SK-N-SH (cell line): ENCODE results near the gene PRKCQ. TPM values are rescaled to one million over a fixed set of nuclear protein-coding genes. Genes with fewer than 3 reads are reported as not detected.

ENCODE experiments used
- CTCF ChIA-PET: fragments of 300-600, 350-600 bp; formaldehyde crosslinking; extraction: SDS; loops from one replicate; lab custom pipeline; 2021; lab: Yijun Ruan, JAX
- POLR2A ChIA-PET: fragments of 350-600 bp; sonication (Branson Sonifier 250); formaldehyde crosslinking; extraction: SDS; loops from one replicate; lab custom pipeline; 2020; ENCODE audit warnings: antibody characterized with exemption, inconsistent platforms; lab: Yijun Ruan, JAX
- DNase-seq: peaks from one replicate; pipeline ENCODE4 v3.0.0; 2012
- H2AFZ ChIP-seq: fragments of 200-600 bp; sonication (generic); 2 replicates; pipeline ENCODE4 v1.8.1; 2016; ENCODE audit warnings: antibody characterized with exemption, mild to moderate bottlenecking, low read depth
- H3F3A ChIP-seq: fragments of 200-600 bp; sonication (generic); replicated peaks from 2 replicates; pipeline ENCODE3; 2016; ENCODE audit warnings: antibody characterized with exemption, mild to moderate bottlenecking; ENCODE audit not compliant: insufficient read depth
- H3K27ac ChIP-seq, 2 experiments: fragments of 200-500 bp in 1 of 2; fragments of 200-600 bp in 1 of 2; sonication (Bioruptor generic) in 1 of 2; sonication (generic), shearing (Covaris generic) in 1 of 2; 2 replicates each; pipeline versions ENCODE4 v1.5.1 to v1.6.1; 2014 to 2016; ENCODE audit warnings: low read depth in 2 of 2, inconsistent platforms in 1 of 2, low read length in 1 of 2, mild to moderate bottlenecking in 1 of 2, mixed read lengths in 1 of 2
- H3K27me3 ChIP-seq: fragments of 200-600 bp; sonication (generic), shearing (Covaris generic); 2 replicates; pipeline ENCODE4 v1.6.1; 2016; ENCODE audit warnings: mixed run types; ENCODE audit not compliant: insufficient read depth
- H3K36me3 ChIP-seq, 2 experiments: fragments of 200-500 bp in 1 of 2; fragments of 200-600 bp in 1 of 2; sonication (Bioruptor generic) in 1 of 2; sonication (generic) in 1 of 2; replicated peaks in 1 of 2; 2 replicates each; pipeline versions ENCODE3 to v1.5.1; 2014 to 2016; ENCODE audit warnings: low read length in 1 of 2, mild to moderate bottlenecking in 1 of 2; ENCODE audit not compliant: insufficient read depth in 2 of 2, control insufficient read depth in 1 of 2
- H3K4me1 ChIP-seq, 2 experiments: fragments of 200-500 bp in 1 of 2; fragments of 200-600 bp in 1 of 2; sonication (Bioruptor generic) in 1 of 2; sonication (generic), shearing (Covaris generic) in 1 of 2; 2 replicates each; pipeline versions ENCODE4 v1.5.1 to v1.6.1; 2014 to 2016; ENCODE audit warnings: low read depth in 1 of 2, low read length in 1 of 2, mixed run types in 1 of 2; ENCODE audit not compliant: insufficient read depth in 2 of 2, control insufficient read depth in 1 of 2
- H3K4me2 ChIP-seq: fragments of 200-600 bp; sonication (generic), shearing (Covaris generic); 2 replicates; pipeline ENCODE4 v1.6.1; 2017; ENCODE audit warnings: mixed run types
- H3K4me3 ChIP-seq, 2 experiments: fragments of 200-500 bp in 1 of 2; fragments of 200-600 bp in 1 of 2; sonication (Bioruptor generic) in 1 of 2; sonication (generic), shearing (Covaris generic) in 1 of 2; 2 replicates each; pipeline versions ENCODE4 v1.5.1 to v1.8.1; 2014 to 2016; ENCODE audit warnings: low read depth in 2 of 2, inconsistent platforms in 1 of 2, low read length in 1 of 2, mild to moderate bottlenecking in 1 of 2, mixed read lengths in 1 of 2, moderate library complexity in 1 of 2
- H3K79me2 ChIP-seq: fragments of 200-600 bp; sonication (generic); 2 replicates; pipeline ENCODE4 v1.8.1; 2017; ENCODE audit warnings: mild to moderate bottlenecking; ENCODE audit not compliant: insufficient read depth
- H3K9ac ChIP-seq: fragments of 200-600 bp; sonication (generic); 2 replicates; pipeline ENCODE4 v1.6.1; 2017; ENCODE audit warnings: mixed run types
- H3K9me2 ChIP-seq: fragments of 200-600 bp; sonication (generic); 2 replicates; pipeline ENCODE4 v1.6.1; 2017; ENCODE audit warnings: mixed run types
- H3K9me3 ChIP-seq: fragments of 200-600 bp; sonication (generic); 2 replicates; pipeline ENCODE4 v1.6.1; 2017; ENCODE audit warnings: mixed run types, mild to moderate bottlenecking, moderate library complexity
- H4K20me1 ChIP-seq: fragments of 200-600 bp; sonication (generic); 2 replicates; pipeline ENCODE4 v1.6.1; 2017; ENCODE audit warnings: mild to moderate bottlenecking, mixed run types; ENCODE audit not compliant: insufficient read depth
- ELF1 ChIP-seq: IDR thresholded peaks from 2 replicates; pipeline ENCODE4 v1.4.0; 2012
- EP300 ChIP-seq, 2 experiments: IDR thresholded peaks; 2 replicates each; pipeline versions ENCODE4 v1.4.0 to v1.6.1; 2012; ENCODE audit warnings: borderline replicate concordance in 1 of 2, low read depth in 1 of 2, low read length in 1 of 2
- MXI1 ChIP-seq: IDR thresholded peaks from 2 replicates; pipeline ENCODE4 v1.6.1; 2012; ENCODE audit warnings: mild to moderate bottlenecking, low read depth, low read length, improper control_type of control experiment
- NFIC ChIP-seq: IDR thresholded peaks from 2 replicates; pipeline ENCODE4 v1.4.0; 2012; ENCODE audit warnings: borderline replicate concordance
- SIN3A ChIP-seq: IDR thresholded peaks from 2 replicates; pipeline ENCODE4 v1.6.1; 2012; ENCODE audit warnings: low read depth, mild to moderate bottlenecking, low read length, moderate library complexity, borderline replicate concordance
- TAF1 ChIP-seq: IDR thresholded peaks from 2 replicates; pipeline ENCODE4 v1.6.1; 2012; ENCODE audit warnings: low read depth, mild to moderate bottlenecking, low read length, moderate library complexity, borderline replicate concordance
- USF1 ChIP-seq: IDR thresholded peaks from 2 replicates; pipeline ENCODE4 v1.4.0; 2012; ENCODE audit warnings: low read depth, borderline replicate concordance
- WGBS: methylation state at CpG from one replicate; pipeline ENCODE4 v1.1.6; 2017; ENCODE audit warnings: low lambda C conversion rate; 5-methylcytosine and 5-hydroxymethylcytosine counted together
- polyA plus RNA-seq, 3 experiments: library from polyadenylated mRNA; depleted of rRNA; stranded (reverse); fragments of >200 nt; gene quantifications; 2 replicates each; pipeline ENCODE4 v1.2.3, GENCODE V29; 2012
- TF ChIP-seq, protein P1 (sequence below): fragments of 200-600 bp; sonication (generic); IDR thresholded peaks from 2 replicates; pipeline ENCODE4 v1.6.1; 2017; ENCODE audit warnings: antibody characterized with exemption, mild to moderate bottlenecking, moderate library complexity
- TF ChIP-seq, protein P2 (sequence below): fragments of 150-350 bp; IDR thresholded peaks from 2 replicates; pipeline ENCODE4 v1.6.1; 2016; ENCODE audit warnings: mild to moderate bottlenecking, low read depth, low read length

Gene PRKCQ
- polyA plus RNA-seq, 1 of the 3 experiments (the other 2 are of a cell fraction), result 0.18 TPM

- TF ChIP-seq, protein P1, sequence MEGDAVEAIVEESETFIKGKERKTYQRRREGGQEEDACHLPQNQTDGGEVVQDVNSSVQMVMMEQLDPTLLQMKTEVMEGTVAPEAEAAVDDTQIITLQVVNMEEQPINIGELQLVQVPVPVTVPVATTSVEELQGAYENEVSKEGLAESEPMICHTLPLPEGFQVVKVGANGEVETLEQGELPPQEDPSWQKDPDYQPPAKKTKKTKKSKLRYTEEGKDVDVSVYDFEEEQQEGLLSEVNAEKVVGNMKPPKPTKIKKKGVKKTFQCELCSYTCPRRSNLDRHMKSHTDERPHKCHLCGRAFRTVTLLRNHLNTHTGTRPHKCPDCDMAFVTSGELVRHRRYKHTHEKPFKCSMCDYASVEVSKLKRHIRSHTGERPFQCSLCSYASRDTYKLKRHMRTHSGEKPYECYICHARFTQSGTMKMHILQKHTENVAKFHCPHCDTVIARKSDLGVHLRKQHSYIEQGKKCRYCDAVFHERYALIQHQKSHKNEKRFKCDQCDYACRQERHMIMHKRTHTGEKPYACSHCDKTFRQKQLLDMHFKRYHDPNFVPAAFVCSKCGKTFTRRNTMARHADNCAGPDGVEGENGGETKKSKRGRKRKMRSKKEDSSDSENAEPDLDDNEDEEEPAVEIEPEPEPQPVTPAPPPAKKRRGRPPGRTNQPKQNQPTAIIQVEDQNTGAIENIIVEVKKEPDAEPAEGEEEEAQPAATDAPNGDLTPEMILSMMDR, result no peak
- TF ChIP-seq ELF1 (no peak), TAF1 (no peak), USF1 (no peak), SIN3A (no peak)
- TF ChIP-seq, protein P2, sequence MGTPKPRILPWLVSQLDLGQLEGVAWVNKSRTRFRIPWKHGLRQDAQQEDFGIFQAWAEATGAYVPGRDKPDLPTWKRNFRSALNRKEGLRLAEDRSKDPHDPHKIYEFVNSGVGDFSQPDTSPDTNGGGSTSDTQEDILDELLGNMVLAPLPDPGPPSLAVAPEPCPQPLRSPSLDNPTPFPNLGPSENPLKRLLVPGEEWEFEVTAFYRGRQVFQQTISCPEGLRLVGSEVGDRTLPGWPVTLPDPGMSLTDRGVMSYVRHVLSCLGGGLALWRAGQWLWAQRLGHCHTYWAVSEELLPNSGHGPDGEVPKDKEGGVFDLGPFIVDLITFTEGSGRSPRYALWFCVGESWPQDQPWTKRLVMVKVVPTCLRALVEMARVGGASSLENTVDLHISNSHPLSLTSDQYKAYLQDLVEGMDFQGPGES, result no peak
Observed at GRCh38 chr10:6589287-6590094, 9.4 kb upstream of the PRKCQ start (continued).

DNA sequence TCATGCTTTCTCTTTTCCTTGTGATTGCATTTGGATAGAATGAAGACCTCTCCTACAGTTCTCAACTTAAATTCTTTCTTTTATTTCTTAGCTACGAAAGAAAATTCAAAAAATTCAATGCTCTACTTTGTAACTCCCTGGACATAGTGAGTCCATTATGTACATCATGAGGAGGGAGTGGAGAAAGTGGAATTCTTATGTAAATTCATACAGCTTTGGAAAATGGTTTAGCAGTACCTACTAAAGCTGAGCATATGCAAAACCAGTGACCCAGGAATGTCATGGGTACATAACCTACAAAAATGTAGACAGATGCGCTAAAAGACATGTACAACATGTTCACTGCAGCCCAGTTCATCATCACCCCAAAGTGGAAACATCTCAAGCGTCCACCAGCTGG, 8.8 kb upstream of the PRKCQ start:
- CTCF ChIA-PET, result interaction anchor here (1.0 to 1.5 kb wide), 3 partner anchors 8 to 937 kb away, joined by 3 to 6 read pairs (median 4); no protein-coding TSS in a partner anchor
- H3K4me3 ChIP-seq, result no peak overlapping the region

More for the DNA sequence above, 8.8 kb upstream of the PRKCQ start:
- H3K27me3 ChIP-seq, result no peaks in the 10 kb centered on the region
- H2AFZ ChIP-seq, result no peak overlapping the region
- H3K9me2 ChIP-seq, result no peaks in the 10 kb centered on the region
- TF ChIP-seq USF1, result no peak
- TF ChIP-seq, protein P1, result no peak
- no peak for TF ChIP-seq SIN3A
- no peak for TF ChIP-seq MXI1
- TF ChIP-seq EP300 (IDR thresholded peaks at IDR 0.05; ENCODE audit: borderline replicate concordance in 1 of 2, low read depth in 1 of 2, low read length in 1 of 2), result no peak
- TF ChIP-seq NFIC, result no peak
- no peaks in the 10 kb centered on the region; a peak in 1 of 4 replicates for H3K4me1 ChIP-seq
- H3K9ac ChIP-seq, result no peak overlapping the region
- DNase-seq, result no peak
- H3K36me3 ChIP-seq, result no peaks in the 10 kb centered on the region
- no peak overlapping the region for H3K27ac ChIP-seq
- WGBS, result 60% methylated on average over 3 of the region's 3 CpGs
- H3F3A ChIP-seq, result no peaks in the 10 kb centered on the region
- no peak overlapping the region for H3K4me2 ChIP-seq
- no peaks in the 10 kb centered on the region for H3K9me3 ChIP-seq
- no peaks in the 10 kb centered on the region for H3K79me2 ChIP-seq
- no peaks in the 10 kb centered on the region for H4K20me1 ChIP-seq
- POLR2A ChIA-PET, result no interaction called here
